NCI-H1092 (cell line): ENCODE measurements around the gene CPA2.

ENCODE experiments used
- DNase-seq: peaks from one replicate; lab custom pipeline; 2025; lab: John Stamatoyannopoulos, UW

The CPA2 gene

GRCh38 chr7:130279906-130280305, 13.2 kb downstream of the CPA2 start:
- DNase-seq, result no peak

DNA sequence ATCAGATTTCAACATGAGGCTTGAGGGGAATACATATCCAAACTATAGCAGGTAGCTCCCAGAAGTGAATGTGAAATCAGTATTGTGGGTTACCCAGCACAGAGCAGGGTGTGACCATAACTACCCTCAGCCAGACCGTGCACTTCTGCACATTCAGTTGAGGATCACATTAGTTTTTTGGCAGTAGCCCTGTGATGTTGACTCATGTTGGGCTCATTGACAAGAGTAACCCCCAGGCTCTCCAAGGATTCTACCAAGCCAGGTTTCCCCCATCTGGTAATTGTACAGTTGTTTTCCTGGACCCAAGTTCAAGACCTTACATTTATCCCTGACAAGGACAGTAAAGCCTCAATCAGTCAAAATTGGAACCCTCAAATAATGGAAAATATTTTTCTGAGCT, 14.6 kb downstream of the CPA2 start:
- no peak for DNase-seq

DNA sequence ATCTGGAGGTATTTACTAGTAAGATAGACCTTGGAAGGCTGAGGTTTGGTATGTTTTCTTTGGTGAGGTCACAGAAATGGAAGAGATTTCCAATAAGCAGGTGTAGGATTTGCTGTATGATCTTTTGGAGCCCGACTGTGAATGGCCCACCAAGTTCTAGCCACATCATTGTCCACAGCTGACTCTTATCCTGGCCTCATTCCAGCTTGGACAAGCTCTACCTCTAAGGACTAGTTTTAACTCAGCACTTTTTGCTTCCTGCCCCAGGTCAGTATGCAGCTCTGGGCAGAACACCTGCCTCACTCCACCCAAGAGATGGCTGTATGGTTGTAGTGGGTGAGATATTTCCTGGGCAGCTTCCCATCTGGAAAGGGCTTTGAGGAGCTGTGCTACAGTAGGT, 20.2 kb downstream of the CPA2 start:
- DNase-seq, result no peak

- no peak for DNase-seq
Measured at GRCh38 chr7:130288168-130288567, 21.5 kb downstream of the CPA2 start.

- no peak for DNase-seq
Measured at GRCh38 chr7:130288829-130289228, 22.2 kb downstream of the CPA2 start.

- DNase-seq, result no peak
Measured at GRCh38 chr7:130289478-130289877, 22.8 kb downstream of the CPA2 start.

- DNase-seq, result no peak
Measured at GRCh38 chr7:130290745-130291144, 24.1 kb downstream of the CPA2 start.

DNA sequence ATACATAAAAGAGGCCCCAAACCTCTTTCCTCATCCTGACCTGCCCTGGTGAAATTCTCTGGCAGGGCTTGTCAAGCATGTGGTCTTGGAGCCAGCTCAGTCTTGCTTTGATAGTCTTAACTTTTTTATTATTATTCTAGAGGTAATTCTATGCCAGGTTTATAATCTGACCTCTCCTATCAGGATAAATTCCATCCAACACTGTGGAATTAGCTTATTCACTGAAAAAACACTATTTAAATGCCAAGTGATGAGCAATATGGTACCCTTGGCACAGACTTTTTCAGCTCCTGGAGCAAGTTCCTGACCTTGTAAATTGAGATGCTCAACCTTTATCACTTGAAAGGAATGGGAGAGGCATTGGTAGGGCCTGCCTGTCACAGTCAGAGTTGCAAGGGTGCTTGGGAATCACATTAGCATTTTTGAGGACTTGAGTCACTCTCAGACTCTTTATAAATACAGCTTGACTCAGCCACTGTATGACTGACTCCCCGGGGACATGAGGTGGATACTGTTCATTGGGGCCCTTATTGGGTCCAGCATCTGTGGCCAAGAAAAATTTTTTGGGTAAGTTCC, 26.1 kb downstream of the CPA2 start, which contains the start of gene CPA4:
CPA4 (plus strand) TSS at position 480 of the 576 bp plus-strand sequence; CDS start at position 500, 20 bp downstream.
- DNase-seq, result no peak

DNA sequence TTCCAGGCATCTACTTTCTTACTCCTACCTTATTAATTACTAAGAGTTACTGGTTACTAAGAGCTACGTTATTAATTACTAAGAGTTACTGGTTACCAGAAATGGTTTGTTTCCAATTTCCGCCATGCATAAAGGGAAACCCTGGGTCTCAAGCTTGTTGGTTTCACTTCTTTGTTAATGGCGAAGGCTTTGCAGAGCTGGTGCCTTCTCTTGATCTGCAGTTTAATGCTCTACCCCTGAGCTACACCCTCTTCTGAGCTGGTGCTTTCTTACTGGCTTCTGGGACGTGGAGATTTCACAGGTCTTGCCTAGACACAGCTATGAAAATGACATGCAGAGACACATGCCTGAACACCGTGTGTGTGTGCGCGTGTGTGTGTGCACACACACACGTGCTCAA, 26.9 kb downstream of the CPA2 start:
- DNase-seq, result no peak

DNA sequence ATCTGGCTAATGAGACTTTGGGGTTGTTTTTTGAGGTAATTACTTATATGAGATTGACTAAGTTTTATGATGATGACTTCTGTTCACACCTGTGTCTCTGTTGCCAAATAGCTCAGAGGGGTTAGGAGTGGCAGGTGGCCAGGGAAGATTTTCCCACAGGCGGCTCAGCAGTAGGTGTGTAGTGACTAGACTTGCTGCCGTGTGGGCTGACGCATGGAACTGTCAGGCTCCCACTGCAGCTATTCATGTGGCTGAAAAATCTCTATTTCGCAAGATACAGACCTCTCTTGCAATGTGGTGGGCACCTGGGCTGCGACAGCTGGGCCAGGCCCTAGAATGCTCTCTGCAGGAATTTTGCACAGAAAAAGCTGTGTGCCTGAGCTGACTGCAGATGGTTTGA, 27.7 kb downstream of the CPA2 start:
- no peak for DNase-seq

GRCh38 chr7:130296221-130296951, 29.7 kb downstream of the CPA2 start:
- no peak for DNase-seq

DNA sequence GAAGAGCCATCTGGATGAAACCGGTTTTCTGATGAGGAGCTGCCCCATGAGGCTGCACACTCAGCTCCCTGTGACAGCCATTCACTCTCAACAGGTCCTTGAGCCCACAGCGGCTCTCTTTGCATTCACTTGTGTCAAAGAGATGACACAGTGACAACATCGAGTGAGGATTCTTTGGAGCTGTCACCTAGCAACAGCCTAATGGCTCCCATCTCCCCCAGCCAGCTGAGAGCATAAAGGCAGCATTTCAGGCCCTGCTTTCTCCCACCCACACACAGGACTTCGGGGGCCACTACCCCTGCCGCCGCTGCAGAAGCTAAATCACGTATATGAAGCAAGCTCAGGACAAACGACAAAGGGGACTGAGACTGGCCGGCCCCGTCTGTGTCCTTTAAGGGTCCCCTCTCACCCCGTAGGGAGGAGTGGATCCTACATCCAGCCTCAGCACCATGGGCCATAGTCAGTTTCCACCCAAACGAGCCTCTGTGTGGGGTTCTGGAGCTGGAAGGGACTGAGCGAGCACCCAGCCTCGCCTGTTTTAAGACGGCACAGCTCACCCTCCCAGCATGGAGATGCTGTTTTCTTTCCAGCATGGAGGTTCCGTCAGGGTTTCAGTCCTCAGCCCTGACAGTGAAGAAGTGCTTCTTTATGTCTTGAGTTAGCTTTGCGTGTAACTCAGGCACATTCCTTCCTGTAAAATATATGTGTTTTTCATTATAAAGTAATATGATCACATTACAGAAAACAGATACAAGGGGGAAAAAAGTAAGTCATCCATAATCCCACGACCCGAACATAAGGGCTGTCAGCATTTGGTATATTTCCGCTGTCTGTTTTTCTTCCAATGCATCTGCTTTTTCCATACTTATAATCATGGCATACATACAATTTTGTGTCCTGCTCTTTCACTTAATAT, 31.2 kb downstream of the CPA2 start:
- DNase-seq, result peak; percentile 62

GRCh38 chr7:130298544-130299326, 32.1 kb downstream of the CPA2 start:
- DNase-seq, result no peak

- no peak for DNase-seq
Measured at GRCh38 chr7:130299866-130300265, 33.2 kb downstream of the CPA2 start.

DNA sequence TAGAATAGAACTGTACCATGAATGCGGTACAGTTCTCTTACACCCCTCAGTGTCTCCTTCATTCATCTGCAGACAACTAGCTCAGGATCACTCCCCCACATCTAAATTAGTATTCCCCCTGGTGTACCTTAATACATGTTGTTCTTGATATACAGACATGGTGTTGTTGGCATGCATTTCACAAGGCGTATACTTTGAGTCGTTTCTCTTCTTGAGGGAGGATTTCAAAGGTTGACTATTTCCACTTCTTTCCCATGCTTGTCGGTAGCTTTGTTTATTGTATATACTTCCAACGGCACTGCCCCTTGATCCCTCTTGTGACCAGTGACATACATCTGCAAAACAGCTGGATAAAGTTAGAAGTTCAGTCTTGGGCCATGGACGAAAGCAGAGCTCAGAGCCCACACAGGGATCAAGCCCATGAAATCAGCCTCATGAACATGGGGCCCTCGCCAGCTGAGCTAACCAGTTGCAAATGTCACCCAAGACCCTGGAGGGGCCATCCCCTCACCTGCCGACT, 34.9 kb downstream of the CPA2 start:
- no peak for DNase-seq

- no peak for DNase-seq
Measured at GRCh38 chr7:130302649-130303048, 36.0 kb downstream of the CPA2 start.

DNA sequence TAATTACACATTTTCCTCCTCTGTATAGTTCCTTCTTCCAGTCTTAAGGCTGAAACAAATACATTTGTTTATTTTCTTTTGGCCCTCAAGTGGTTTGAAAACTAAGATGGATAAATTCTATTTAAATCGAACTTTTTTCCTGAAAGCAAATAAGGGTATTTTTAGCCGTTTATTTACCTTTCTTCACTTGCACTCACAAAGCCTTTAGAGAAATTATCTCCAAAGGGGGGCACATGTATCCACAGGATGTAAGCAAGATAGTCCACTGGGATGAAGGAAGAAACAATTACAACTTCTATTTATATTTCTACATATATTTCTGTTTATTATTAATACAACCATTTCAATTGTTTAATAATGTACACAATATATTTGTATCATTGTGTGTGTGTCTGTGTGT, 36.5 kb downstream of the CPA2 start:
- no peak for DNase-seq

- no peak for DNase-seq
Measured at GRCh38 chr7:130303551-130303950, 36.9 kb downstream of the CPA2 start.

GRCh38 chr7:130303982-130304381, 37.3 kb downstream of the CPA2 start:
- DNase-seq, result no peak

DNA sequence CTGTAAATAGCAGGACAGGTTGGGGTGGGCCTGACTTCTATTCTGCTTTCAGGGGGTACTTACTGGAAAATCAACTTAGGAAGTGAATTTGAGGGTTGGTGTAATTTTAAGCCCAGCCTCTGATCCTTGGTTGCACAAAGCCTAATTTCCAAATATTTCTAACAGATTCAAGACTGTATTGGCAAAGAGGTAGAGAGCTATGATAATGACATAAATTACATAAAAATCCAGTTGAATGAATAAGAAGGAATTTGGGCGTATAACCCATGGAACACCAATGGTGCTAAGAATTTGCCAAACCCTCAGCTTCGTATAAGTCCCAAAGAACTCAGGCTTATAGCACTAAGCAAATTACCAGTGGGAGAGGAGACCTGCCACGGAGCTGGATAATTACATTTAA, 38.2 kb downstream of the CPA2 start:
- DNase-seq, result no peak

DNA sequence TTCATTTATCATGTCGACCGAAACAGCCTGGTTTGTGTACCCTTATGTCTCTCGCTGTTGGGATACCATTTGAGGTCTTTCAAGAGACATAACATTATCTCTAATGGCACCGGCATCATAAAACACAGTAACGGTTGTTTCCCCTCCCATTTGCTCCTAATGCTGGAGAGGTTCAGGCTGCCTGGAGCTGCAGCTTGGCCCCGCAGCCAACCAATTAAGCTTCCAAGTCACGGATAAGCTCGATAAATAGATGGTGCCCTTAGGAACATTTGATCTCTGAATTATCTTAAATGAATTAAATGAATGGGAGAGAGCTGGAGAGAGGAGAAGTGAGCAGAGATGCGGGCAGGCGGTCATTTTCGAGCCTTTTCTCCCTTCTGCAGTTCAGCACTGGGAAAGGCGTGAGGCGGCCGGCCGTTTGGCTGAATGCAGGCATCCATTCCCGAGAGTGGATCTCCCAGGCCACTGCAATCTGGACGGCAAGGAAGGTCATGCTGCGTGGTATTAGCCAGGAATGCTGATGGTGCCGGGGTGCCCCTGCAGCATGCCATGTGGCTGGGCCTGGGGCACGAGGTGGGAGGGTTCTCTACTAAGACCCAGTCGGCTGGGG, 38.9 kb downstream of the CPA2 start:
- DNase-seq, result peak; percentile 46
